ENCODE measurements around the gene OSM. TPM values are rescaled to one million over a fixed set of nuclear protein-coding genes. Genes with fewer than 3 reads are reported as not detected.

The OSM gene
- total RNA-seq, 1 experiment from 2014 or later, result not detected

DNA sequence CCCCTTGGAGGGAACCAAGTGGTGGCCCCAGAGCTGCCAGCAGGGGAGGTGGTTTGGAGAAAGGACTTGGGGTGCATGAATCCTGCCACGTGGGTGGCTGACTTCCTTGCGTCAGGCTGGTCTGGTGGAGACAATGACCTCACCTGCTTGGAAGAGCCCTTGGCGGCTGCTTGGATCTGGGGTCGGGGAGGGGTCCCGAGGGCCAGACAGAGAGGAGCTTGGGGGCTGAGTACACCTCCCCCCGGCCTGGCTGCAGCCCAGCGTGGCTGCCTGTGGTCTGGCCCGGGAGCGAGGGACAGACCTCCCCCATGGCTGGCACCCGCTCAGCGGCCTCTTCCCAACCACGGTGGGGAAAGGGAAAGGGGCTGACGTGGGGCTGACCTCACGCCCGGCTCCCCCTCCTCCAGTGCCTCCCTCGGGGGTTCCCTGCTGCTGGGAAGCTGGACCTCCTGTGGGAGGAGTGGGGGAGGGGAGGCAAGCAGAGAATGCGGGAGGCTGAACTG lies 33.9 kb downstream of the OSM start:
- TF ChIP-seq RAD21 (IDR thresholded peaks at IDR 0.05; ENCODE audit: low read depth) (no peak), FOSL1 (IDR thresholded peaks at IDR 0.05; ENCODE audit: low read depth) (no peak), SP1 (IDR thresholded peaks at IDR 0.05; ENCODE audit: low read depth) (no peak), REST (IDR thresholded peaks at IDR 0.05; ENCODE audit: low read depth) (no peak), CEBPB (IDR thresholded peaks at IDR 0.05; ENCODE audit: low read depth) (no peak), EZH2phosphoT487 (IDR thresholded peaks at IDR 0.05; ENCODE audit: borderline replicate concordance) (no peak), TCF7L2 (IDR thresholded peaks at IDR 0.05; ENCODE audit: borderline replicate concordance, extremely low read depth, insufficient read depth, insufficient read length) (no peak), EZH2 (IDR thresholded peaks at IDR 0.05) (no peak), YY1 (IDR thresholded peaks at IDR 0.05; ENCODE audit: extremely low read depth, insufficient replicate concordance, low read depth, low read length) (no peak), JUND (IDR thresholded peaks at IDR 0.05) (no peak), ATF3 (IDR thresholded peaks at IDR 0.05) (no peak), ELF1 (IDR thresholded peaks at IDR 0.05; ENCODE audit: borderline replicate concordance, low read depth) (no peak), CBX3 (IDR thresholded peaks at IDR 0.05; ENCODE audit: low read depth) (no peak), POLR2AphosphoS5 (IDR thresholded peaks at IDR 0.05; ENCODE audit: low read depth, low read length) (no peak), MAX (IDR thresholded peaks at IDR 0.05) (no peak), ZBTB33 (IDR thresholded peaks at IDR 0.05; ENCODE audit: extremely low read depth, insufficient replicate concordance, low read length) (no peak), POLR2A (IDR thresholded peaks at IDR 0.05; ENCODE audit: borderline replicate concordance, extremely low read depth, insufficient read depth, insufficient read length) (no peak), SRF (IDR thresholded peaks at IDR 0.05; ENCODE audit: low read depth) (no peak)
- Histone ChIP-seq H3K27me3 (ENCODE audit: insufficient read depth, low read length) (no peaks in the 10 kb centered on the region), H2AFZ (ENCODE audit: low read depth, low read length, poor library complexity, severe bottlenecking) (no peak overlapping the region), H4K20me1 (ENCODE audit: insufficient read depth) (no peaks in the 10 kb centered on the region), H3K4me2 (ENCODE audit: low read length) (no peak overlapping the region), H3K9me3 (ENCODE audit: control insufficient read depth in 1 of 2, insufficient read depth in 1 of 2, low read depth in 1 of 2, low read length in 2 of 2) (no peaks in the 10 kb centered on the region), H3K9ac (ENCODE audit: low read length) (no peak overlapping the region), H3K27ac (ENCODE audit: low read depth, low read length) (no peak overlapping the region), H3K36me3 (ENCODE audit: control insufficient read depth in 1 of 2, insufficient read depth in 2 of 2, low read length in 2 of 2) (no peaks in the 10 kb centered on the region), H3K4me3 (replicated peaks in 1 of 2; ENCODE audit: low read depth in 1 of 2, low read length in 2 of 2) (no peak overlapping the region), H3K79me2 (ENCODE audit: insufficient read depth, low read length) (no peaks in the 10 kb centered on the region), H3K9me2 (ENCODE audit: insufficient read depth) (no peaks in the 10 kb centered on the region), H3K4me1 (ENCODE audit: control insufficient read depth in 1 of 2, insufficient read depth in 2 of 2, low read length in 2 of 2) (peaks cover 38 to 82% of the 10 kb centered on the region in 2 experiments)
- ChIA-PET POLR2A (interaction anchor here (0.8 to 1.7 kb wide), 5 partner anchors 8 to 28 kb away, joined by 3 to 6 read pairs (median 4); no protein-coding TSS in a partner anchor), RAD21 (ENCODE audit: low non-redundant PET in 1 of 2, low total read pairs in 2 of 2, uncharacterized antibody in 2 of 2, unreplicated experiment in 2 of 2) (no interaction called here), CTCF (interaction anchor here (0.9 kb wide), 1 partner anchor 125 kb away, joined by 3 read pairs; no protein-coding TSS in a partner anchor)
- intact Hi-C loops (cut with micrococcal nuclease), result no loop called here
- DNase-seq (ENCODE audit: low read depth, low spot score), result no peak
- no peak for ATAC-seq
- BruUV-seq (replicated peaks), result no TSS peak

Data from HCT116 (cell line).